Ishikawa (cell line): ENCODE results near the gene NOL9.

Experiments used
- CEBPB ChIP-seq: IDR thresholded peaks from 2 replicates; pipeline ENCODE4 v1.6.1; 2012
- CREB1 ChIP-seq: IDR thresholded peaks from 2 replicates; pipeline ENCODE4 v1.6.1; 2012; ENCODE audit warnings: low read depth
- EGR1 ChIP-seq: IDR thresholded peaks from 2 replicates; pipeline ENCODE4 v1.6.1; 2012
- EP300 ChIP-seq: IDR thresholded peaks from 2 replicates; pipeline ENCODE4 v1.6.1; 2012; ENCODE audit warnings: borderline replicate concordance
- FOXM1 ChIP-seq: IDR thresholded peaks from 2 replicates; pipeline ENCODE4 v1.6.1; 2012; ENCODE audit warnings: low read depth, borderline replicate concordance
- MAX ChIP-seq: IDR thresholded peaks from 2 replicates; pipeline ENCODE4 v1.6.1; 2012
- NFIC ChIP-seq: IDR thresholded peaks from 2 replicates; pipeline ENCODE4 v1.6.1; 2012
- RAD21 ChIP-seq: IDR thresholded peaks from 2 replicates; pipeline ENCODE4 v1.6.1; 2012; ENCODE audit warnings: low read depth
- REST ChIP-seq: IDR thresholded peaks from 2 replicates; pipeline ENCODE4 v1.6.1; 2012; ENCODE audit warnings: low read depth, mild to moderate bottlenecking
- TAF1 ChIP-seq: IDR thresholded peaks from 2 replicates; pipeline ENCODE4 v1.6.1; 2012; ENCODE audit warnings: low read depth, mild to moderate bottlenecking
- TCF12 ChIP-seq: IDR thresholded peaks from 2 replicates; pipeline ENCODE4 v1.6.1; 2012; ENCODE audit warnings: low read depth
- TEAD4 ChIP-seq: IDR thresholded peaks from 2 replicates; pipeline ENCODE4 v1.6.1; 2012
- YY1 ChIP-seq: IDR thresholded peaks from 2 replicates; pipeline ENCODE4 v1.6.1; 2012; ENCODE audit warnings: low read depth
- ZBTB7A ChIP-seq: IDR thresholded peaks from 2 replicates; pipeline ENCODE4 v1.6.1; 2012; ENCODE audit warnings: low read depth
- TF ChIP-seq, protein P1 (sequence below): IDR thresholded peaks from 2 replicates; pipeline ENCODE4 v1.6.1; 2012

The NOL9 gene

DNA sequence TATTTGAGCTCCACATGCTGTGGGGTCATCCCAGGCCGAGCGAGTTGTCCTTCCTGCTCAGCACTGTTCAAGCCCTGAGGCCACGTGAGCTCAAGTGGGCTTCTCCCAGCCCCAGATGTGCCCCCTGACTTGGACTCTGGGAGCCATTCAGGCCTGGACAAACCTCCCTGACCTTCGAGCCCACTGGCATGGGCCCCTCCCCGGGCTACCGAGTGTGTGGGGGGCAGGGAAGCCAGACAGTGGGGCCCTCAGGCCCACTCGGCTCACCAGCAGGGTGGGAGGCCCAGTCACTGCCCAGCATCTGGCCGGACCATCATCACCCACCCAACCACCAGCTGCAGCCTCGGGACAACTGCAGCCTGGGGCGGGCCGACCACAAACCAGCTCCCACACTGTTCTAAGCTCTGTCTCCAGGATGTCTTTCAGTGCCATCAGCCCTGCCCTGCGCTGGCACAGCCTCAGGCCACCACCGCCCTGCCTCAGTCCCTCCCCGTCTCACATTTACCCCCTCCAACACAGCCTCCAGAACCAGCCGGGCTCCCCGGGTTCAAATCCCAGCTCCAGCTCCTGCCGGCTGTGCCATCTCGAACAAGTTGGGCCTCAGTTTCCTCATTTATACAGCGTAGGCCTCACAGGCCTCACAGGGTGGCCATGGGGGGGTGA lies 41.9 kb downstream of the NOL9 start:
- no peak for TF ChIP-seq NFIC
- TF ChIP-seq FOXM1 = no peak
- TF ChIP-seq MAX = no peak
- no peak for TF ChIP-seq EGR1
- TF ChIP-seq CREB1 = no peak
- TF ChIP-seq YY1 = no peak
- TF ChIP-seq TEAD4 = no peak
- TF ChIP-seq ZBTB7A = no peak
- no peak for TF ChIP-seq RAD21
- no peak for TF ChIP-seq TCF12
- TF ChIP-seq, protein P1, sequence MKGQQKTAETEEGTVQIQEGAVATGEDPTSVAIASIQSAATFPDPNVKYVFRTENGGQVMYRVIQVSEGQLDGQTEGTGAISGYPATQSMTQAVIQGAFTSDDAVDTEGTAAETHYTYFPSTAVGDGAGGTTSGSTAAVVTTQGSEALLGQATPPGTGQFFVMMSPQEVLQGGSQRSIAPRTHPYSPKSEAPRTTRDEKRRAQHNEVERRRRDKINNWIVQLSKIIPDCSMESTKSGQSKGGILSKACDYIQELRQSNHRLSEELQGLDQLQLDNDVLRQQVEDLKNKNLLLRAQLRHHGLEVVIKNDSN = no peak
- TF ChIP-seq EP300 = no peak
- TF ChIP-seq TAF1 = no peak
- TF ChIP-seq CEBPB = no peak
- no peak for TF ChIP-seq REST

GRCh38 chr1:6511561-6512244 lies 42.6 kb downstream of the NOL9 start:
- no peak for TF ChIP-seq CREB1
- no peak for TF ChIP-seq YY1
- TF ChIP-seq REST = no peak
- TF ChIP-seq TCF12 = no peak
- no peak for TF ChIP-seq ZBTB7A
- TF ChIP-seq EP300 = no peak
- no peak for TF ChIP-seq TEAD4
- TF ChIP-seq FOXM1 = no peak
- no peak for TF ChIP-seq EGR1
- TF ChIP-seq, protein P1 = no peak
- no peak for TF ChIP-seq MAX
- TF ChIP-seq NFIC = no peak
- TF ChIP-seq CEBPB = no peak
- no peak for TF ChIP-seq RAD21
- TF ChIP-seq TAF1 = no peak

DNA sequence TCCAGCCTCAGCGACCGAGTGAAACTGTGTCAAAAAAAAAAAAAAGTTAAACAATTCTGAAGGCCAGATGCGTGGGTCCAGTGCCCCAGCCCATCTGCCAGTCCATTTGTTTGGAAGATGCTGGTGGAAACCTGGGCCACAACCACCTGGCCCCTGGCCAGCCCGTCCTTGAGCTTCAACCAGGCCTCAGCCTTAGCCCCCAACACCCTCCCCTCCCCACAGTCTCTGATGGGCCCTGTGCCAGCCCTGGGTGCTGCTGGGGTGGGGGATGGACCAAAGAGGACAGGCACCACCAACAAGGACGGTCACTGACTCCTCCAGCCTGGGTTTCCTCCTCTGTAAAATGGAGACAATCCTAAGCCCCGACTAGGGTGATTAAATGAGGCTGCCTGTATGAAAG lies 43.3 kb downstream of the NOL9 start:
- TF ChIP-seq TCF12 (no peak), RAD21 (no peak), EGR1 (no peak), TEAD4 (no peak), CEBPB (no peak), EP300 (no peak), FOXM1 (no peak), ZBTB7A (no peak), REST (no peak), YY1 (no peak), MAX (no peak), CREB1 (no peak), NFIC (no peak), TAF1 (no peak)
- TF ChIP-seq, protein P1 = no peak
